ENCODE data around the gene ZDHHC24. TPM values are rescaled to one million over a fixed set of nuclear protein-coding genes. Genes with fewer than 3 reads are reported as not detected.

The ZDHHC24 gene
- total and polyA plus RNA-seq, 2 donors (not counting 1 experiment from before 2014, with no cell fraction given) = 6.0 to 11.6 TPM

DNA sequence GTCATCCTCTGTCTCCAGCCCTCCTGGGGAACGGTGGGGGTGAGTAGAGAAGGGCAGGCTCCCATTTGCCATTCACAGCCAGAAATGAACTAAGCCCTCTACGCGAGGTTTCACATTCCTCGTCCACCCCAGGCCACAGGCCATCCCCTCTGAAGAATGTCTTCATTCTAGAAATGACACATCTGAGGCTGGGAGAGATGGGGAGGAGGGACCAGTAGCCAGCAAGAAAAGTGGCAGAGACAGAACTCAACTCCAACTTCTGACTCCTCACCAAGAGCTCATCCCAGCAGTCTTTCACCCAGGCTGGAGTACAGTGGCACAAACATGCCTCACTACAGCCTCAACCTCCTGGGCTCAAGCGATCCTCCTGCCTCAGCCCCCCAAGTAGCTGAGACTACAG is 19.1 kb upstream of the ZDHHC24 start:
- Histone ChIP-seq H3K36me3 (ENCODE audit: control insufficient read depth, insufficient read depth, low read length) (no peaks in the 10 kb centered on the region), H4K20me1 (ENCODE audit: control insufficient read depth, extremely low read depth, insufficient read depth, low read length) (no peaks in the 10 kb centered on the region), H3K9ac (ENCODE audit: insufficient read depth, low read length) (no peak overlapping the region), H3K4me1 (ENCODE audit: control insufficient read depth, extremely low read depth, insufficient read depth, low read length) (no peaks in the 10 kb centered on the region), H3K4me3 (replicated peaks in 1 of 4; ENCODE audit: control extremely low read depth in 1 of 4, insufficient read depth in 1 of 4, low read depth in 3 of 4, low read length in 4 of 4) (no peak overlapping the region), H2AFZ (ENCODE audit: low read length) (no peak overlapping the region), H3K27ac (ENCODE audit: insufficient read depth, low read length) (no peak overlapping the region), H3K9me3 (ENCODE audit: control insufficient read depth, insufficient read depth, low read depth, low read length) (no peaks in the 10 kb centered on the region), H3K4me2 (ENCODE audit: extremely low read depth, insufficient read depth, low read length) (no peak overlapping the region), H3K27me3 (ENCODE audit: control insufficient read depth, insufficient read depth, low read length) (peaks cover 9% of the 10 kb centered on the region), H3K79me2 (ENCODE audit: control insufficient read depth, insufficient read depth, low read length) (no peaks in the 10 kb centered on the region)
- no peak for TF ChIP-seq EZH2 (IDR thresholded peaks at IDR 0.05; ENCODE audit: low read length, missing control alignments)
- TF ChIP-seq, protein P1, sequence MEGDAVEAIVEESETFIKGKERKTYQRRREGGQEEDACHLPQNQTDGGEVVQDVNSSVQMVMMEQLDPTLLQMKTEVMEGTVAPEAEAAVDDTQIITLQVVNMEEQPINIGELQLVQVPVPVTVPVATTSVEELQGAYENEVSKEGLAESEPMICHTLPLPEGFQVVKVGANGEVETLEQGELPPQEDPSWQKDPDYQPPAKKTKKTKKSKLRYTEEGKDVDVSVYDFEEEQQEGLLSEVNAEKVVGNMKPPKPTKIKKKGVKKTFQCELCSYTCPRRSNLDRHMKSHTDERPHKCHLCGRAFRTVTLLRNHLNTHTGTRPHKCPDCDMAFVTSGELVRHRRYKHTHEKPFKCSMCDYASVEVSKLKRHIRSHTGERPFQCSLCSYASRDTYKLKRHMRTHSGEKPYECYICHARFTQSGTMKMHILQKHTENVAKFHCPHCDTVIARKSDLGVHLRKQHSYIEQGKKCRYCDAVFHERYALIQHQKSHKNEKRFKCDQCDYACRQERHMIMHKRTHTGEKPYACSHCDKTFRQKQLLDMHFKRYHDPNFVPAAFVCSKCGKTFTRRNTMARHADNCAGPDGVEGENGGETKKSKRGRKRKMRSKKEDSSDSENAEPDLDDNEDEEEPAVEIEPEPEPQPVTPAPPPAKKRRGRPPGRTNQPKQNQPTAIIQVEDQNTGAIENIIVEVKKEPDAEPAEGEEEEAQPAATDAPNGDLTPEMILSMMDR (conservative IDR thresholded peaks at IDR 0.05 in 1 of 2, IDR thresholded peaks at IDR 0.05 in 1 of 2; ENCODE audit: low read depth in 1 of 2, low read length in 2 of 2) = no peak
- DNase-seq (ENCODE audit: low read depth in 2 of 2) = no peak

DNA sequence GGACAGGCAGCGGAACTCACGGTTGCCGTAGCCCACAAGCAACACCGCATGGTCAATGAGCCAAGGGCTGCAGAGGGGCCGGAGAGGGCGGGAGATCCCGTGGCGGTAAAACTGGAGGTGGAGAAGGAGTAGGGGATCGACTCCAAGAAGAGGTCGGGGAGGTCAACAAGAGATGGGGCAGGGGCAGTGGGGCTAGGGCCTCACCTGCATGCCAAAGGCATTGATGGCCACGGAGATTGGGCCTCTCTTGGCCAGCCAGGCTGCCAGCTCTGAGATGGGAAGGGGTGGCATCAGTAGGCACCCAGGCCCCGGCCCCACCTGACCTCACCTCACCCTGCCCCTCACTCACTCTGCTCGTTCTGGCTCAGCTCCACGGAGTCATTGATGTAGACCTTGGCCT is 18.7 kb upstream of the ZDHHC24 start:
- Histone ChIP-seq H3K27ac (ENCODE audit: insufficient read depth, low read length) (no peak overlapping the region), H3K4me2 (ENCODE audit: extremely low read depth, insufficient read depth, low read length) (no peak overlapping the region), H3K9ac (ENCODE audit: insufficient read depth, low read length) (no peak overlapping the region), H3K4me3 (replicated peaks in 1 of 4; ENCODE audit: control extremely low read depth in 1 of 4, insufficient read depth in 1 of 4, low read depth in 3 of 4, low read length in 4 of 4) (no peak overlapping the region), H3K4me1 (ENCODE audit: control insufficient read depth, extremely low read depth, insufficient read depth, low read length) (no peaks in the 10 kb centered on the region), H3K9me3 (ENCODE audit: control insufficient read depth, insufficient read depth, low read depth, low read length) (no peaks in the 10 kb centered on the region), H3K36me3 (ENCODE audit: control insufficient read depth, insufficient read depth, low read length) (no peaks in the 10 kb centered on the region), H4K20me1 (ENCODE audit: control insufficient read depth, extremely low read depth, insufficient read depth, low read length) (no peaks in the 10 kb centered on the region), H3K79me2 (ENCODE audit: control insufficient read depth, insufficient read depth, low read length) (no peaks in the 10 kb centered on the region), H3K27me3 (ENCODE audit: control insufficient read depth, insufficient read depth, low read length) (peaks cover 10% of the 10 kb centered on the region), H2AFZ (ENCODE audit: low read length) (no peak overlapping the region)
- no peak for TF ChIP-seq EZH2 (IDR thresholded peaks at IDR 0.05; ENCODE audit: low read length, missing control alignments)
- TF ChIP-seq, protein P1 (conservative IDR thresholded peaks at IDR 0.05 in 1 of 2, IDR thresholded peaks at IDR 0.05 in 1 of 2; ENCODE audit: low read depth in 1 of 2, low read length in 2 of 2) = no peak
- no peak for DNase-seq (ENCODE audit: low read depth in 2 of 2)

DNA sequence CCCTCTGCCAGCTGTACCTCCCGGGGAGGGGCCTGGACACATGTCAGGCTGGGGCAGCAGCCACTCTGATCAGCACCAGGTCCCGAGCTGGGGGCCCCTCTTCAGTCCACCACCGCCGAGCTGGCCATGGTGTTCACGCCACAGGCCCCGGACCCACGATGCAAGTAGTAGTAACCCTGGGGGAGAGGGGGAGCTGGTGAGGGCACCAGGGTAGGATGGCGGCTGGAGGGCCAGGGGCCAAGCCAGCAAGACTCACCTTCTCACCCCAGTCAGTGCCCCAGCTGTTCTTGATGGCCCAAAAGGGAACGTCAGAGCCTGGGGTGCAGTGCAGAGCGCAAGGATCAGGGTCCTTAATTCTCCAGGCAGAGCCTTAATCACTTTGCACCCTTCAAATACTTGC is 18.0 kb upstream of the ZDHHC24 start:
- H3K9ac ChIP-seq (ENCODE audit: insufficient read depth, low read length) = no peak overlapping the region
- no peaks in the 10 kb centered on the region for H3K79me2 ChIP-seq (ENCODE audit: control insufficient read depth, insufficient read depth, low read length)
- H3K4me3 ChIP-seq (replicated peaks in 1 of 4; ENCODE audit: control extremely low read depth in 1 of 4, insufficient read depth in 1 of 4, low read depth in 3 of 4, low read length in 4 of 4) = no peak overlapping the region
- H4K20me1 ChIP-seq (ENCODE audit: control insufficient read depth, extremely low read depth, insufficient read depth, low read length) = no peaks in the 10 kb centered on the region
- H3K27ac ChIP-seq (ENCODE audit: insufficient read depth, low read length) = no peak overlapping the region
- no peaks in the 10 kb centered on the region for H3K9me3 ChIP-seq (ENCODE audit: control insufficient read depth, insufficient read depth, low read depth, low read length)
- H3K4me2 ChIP-seq (ENCODE audit: extremely low read depth, insufficient read depth, low read length) = no peak overlapping the region
- no peak overlapping the region for H2AFZ ChIP-seq (ENCODE audit: low read length)
- H3K4me1 ChIP-seq (ENCODE audit: control insufficient read depth, extremely low read depth, insufficient read depth, low read length) = no peaks in the 10 kb centered on the region
- H3K36me3 ChIP-seq (ENCODE audit: control insufficient read depth, insufficient read depth, low read length) = no peaks in the 10 kb centered on the region
- DNase-seq (ENCODE audit: low read depth in 2 of 2) = no peak
- TF ChIP-seq EZH2 (IDR thresholded peaks at IDR 0.05; ENCODE audit: low read length, missing control alignments) = no peak
- TF ChIP-seq, protein P1 (conservative IDR thresholded peaks at IDR 0.05 in 1 of 2, IDR thresholded peaks at IDR 0.05 in 1 of 2; ENCODE audit: low read depth in 1 of 2, low read length in 2 of 2) = no peak
- H3K27me3 ChIP-seq (ENCODE audit: control insufficient read depth, insufficient read depth, low read length) = peaks cover 12% of the 10 kb centered on the region

All from fibroblast of lung (primary cell).